ENCODE data around the gene POU2AF1.

POU2AF1 gene

DNA sequence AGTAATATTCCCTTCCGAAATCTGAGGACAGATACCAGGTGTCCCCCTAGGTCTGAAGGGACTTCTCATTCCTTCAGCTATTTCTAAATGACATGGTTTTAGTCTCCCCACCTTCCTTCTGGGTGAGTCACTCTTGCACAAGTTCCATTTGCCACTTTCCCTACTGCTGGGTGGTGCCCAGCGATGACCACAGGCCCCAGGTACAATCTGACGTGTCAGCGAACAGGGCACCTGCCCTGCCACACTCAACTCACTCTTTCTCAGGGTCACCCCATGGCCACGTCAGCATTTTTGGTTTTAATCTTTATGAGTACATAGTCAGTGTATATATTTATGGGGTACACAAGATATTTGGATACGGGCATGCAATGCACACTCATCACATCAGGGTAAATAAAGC lies 17.2 kb downstream of the POU2AF1 start:
- H3K4me3 ChIP-seq (ENCODE audit: low read length): no peak overlapping the region
- no peaks in the 10 kb centered on the region for H3K9me2 ChIP-seq (replicated peaks; ENCODE audit: insufficient read depth, low read length)
- no peak overlapping the region for H3K9ac ChIP-seq (ENCODE audit: low read length)
- H3K4me1 ChIP-seq (ENCODE audit: low read length): peaks cover 62% of the 10 kb centered on the region
- TF ChIP-seq, protein P1, sequence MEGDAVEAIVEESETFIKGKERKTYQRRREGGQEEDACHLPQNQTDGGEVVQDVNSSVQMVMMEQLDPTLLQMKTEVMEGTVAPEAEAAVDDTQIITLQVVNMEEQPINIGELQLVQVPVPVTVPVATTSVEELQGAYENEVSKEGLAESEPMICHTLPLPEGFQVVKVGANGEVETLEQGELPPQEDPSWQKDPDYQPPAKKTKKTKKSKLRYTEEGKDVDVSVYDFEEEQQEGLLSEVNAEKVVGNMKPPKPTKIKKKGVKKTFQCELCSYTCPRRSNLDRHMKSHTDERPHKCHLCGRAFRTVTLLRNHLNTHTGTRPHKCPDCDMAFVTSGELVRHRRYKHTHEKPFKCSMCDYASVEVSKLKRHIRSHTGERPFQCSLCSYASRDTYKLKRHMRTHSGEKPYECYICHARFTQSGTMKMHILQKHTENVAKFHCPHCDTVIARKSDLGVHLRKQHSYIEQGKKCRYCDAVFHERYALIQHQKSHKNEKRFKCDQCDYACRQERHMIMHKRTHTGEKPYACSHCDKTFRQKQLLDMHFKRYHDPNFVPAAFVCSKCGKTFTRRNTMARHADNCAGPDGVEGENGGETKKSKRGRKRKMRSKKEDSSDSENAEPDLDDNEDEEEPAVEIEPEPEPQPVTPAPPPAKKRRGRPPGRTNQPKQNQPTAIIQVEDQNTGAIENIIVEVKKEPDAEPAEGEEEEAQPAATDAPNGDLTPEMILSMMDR (IDR thresholded peaks at IDR 0.05; ENCODE audit: low read length): no peak
- no peak for TF ChIP-seq EZH2 (optimal IDR thresholded peaks at IDR 0.05; ENCODE audit: low read depth, low read length)
- no peak for TF ChIP-seq EZH2phosphoT487 (IDR thresholded peaks at IDR 0.05; ENCODE audit: low read length)
- peaks cover 100% of the 10 kb centered on the region for H3K79me2 ChIP-seq (ENCODE audit: low read length)
- H3F3A ChIP-seq (ENCODE audit: insufficient read depth, low read length): peaks cover 34% of the 10 kb centered on the region
- H3K4me2 ChIP-seq (ENCODE audit: low read depth, low read length): no peak overlapping the region
- peak overlapping the region; percentile 24; the same call in 1 of the 2 replicates for H3K27ac ChIP-seq (ENCODE audit: low read length)
- H3K9me3 ChIP-seq (replicated peaks; ENCODE audit: insufficient read depth, low read length): no peaks in the 10 kb centered on the region
- H3K36me3 ChIP-seq (replicated peaks; ENCODE audit: insufficient read depth, low read length): peaks cover 44% of the 10 kb centered on the region
- H3K27me3 ChIP-seq (replicated peaks; ENCODE audit: insufficient read depth, low read length): no peaks in the 10 kb centered on the region
- peak; percentile 55 for DNase-seq
- H2AFZ ChIP-seq (ENCODE audit: low read length): no peak overlapping the region
- H4K20me1 ChIP-seq (ENCODE audit: insufficient read depth, low read length): no peaks in the 10 kb centered on the region

DNA sequence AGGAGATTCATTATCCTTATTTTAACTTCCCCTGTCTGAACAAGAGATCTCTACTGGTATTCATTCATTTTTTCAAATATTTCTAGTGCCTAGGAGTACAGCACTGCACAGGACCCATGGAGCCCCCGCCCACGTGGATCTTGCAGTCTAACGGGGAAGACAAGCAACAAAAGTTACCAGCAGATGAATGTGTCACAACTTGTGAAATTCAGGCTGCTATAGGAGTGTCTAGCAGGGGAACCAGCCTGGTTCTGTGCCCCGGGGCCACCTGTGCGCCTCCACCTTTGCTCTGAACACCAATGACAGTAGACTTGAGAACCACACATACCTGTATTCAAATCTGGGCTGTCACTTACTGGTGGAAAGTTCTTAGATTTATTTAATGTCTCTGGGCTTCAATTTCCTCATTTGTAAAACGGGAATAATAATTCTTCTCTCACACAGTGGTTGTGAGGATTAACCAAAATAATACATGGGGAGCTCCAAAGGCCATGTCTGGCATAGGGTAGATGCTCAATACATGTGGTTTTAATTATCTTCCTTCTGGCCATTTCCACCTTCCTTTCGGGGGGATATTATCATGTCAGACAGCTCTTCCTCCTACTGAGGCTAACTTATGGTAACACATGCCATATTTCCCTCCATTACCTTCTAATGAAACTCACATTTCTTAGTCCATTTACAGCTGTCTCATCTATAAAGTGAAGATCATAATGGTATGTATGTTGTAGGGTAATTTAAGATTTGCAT lies 17.8 kb downstream of the POU2AF1 start:
- peak overlapping the region; percentile 24; the same call in 1 of the 2 replicates for H3K27ac ChIP-seq (ENCODE audit: low read length)
- H3K9ac ChIP-seq (ENCODE audit: low read length): no peak overlapping the region
- peaks cover 94% of the 10 kb centered on the region for H3K79me2 ChIP-seq (ENCODE audit: low read length)
- peaks cover 48% of the 10 kb centered on the region for H3K36me3 ChIP-seq (replicated peaks; ENCODE audit: insufficient read depth, low read length)
- peaks cover 55% of the 10 kb centered on the region for H3K4me1 ChIP-seq (ENCODE audit: low read length)
- TF ChIP-seq, protein P1 (IDR thresholded peaks at IDR 0.05; ENCODE audit: low read length): no peak
- TF ChIP-seq EZH2 (optimal IDR thresholded peaks at IDR 0.05; ENCODE audit: low read depth, low read length) (no peak), EZH2phosphoT487 (IDR thresholded peaks at IDR 0.05; ENCODE audit: low read length) (no peak)
- H3K27me3 ChIP-seq (replicated peaks; ENCODE audit: insufficient read depth, low read length): no peaks in the 10 kb centered on the region
- H3K4me3 ChIP-seq (ENCODE audit: low read length): no peak overlapping the region
- no peaks in the 10 kb centered on the region for H3K9me3 ChIP-seq (replicated peaks; ENCODE audit: insufficient read depth, low read length)
- no peak overlapping the region for H3K4me2 ChIP-seq (ENCODE audit: low read depth, low read length)
- no peaks in the 10 kb centered on the region for H3K9me2 ChIP-seq (replicated peaks; ENCODE audit: insufficient read depth, low read length)
- H2AFZ ChIP-seq (ENCODE audit: low read length): no peak overlapping the region
- peaks cover 32% of the 10 kb centered on the region for H3F3A ChIP-seq (ENCODE audit: insufficient read depth, low read length)
- DNase-seq: no peak
- no peaks in the 10 kb centered on the region for H4K20me1 ChIP-seq (ENCODE audit: insufficient read depth, low read length)

- Histone ChIP-seq H3K9ac (ENCODE audit: low read length) (no peak overlapping the region), H4K20me1 (ENCODE audit: insufficient read depth, low read length) (no peaks in the 10 kb centered on the region), H3K36me3 (replicated peaks; ENCODE audit: insufficient read depth, low read length) (peaks cover 42% of the 10 kb centered on the region), H3K27ac (ENCODE audit: low read length) (peak overlapping the region; percentile 20; the same call in 1 of the 2 replicates), H3F3A (ENCODE audit: insufficient read depth, low read length) (peaks cover 28% of the 10 kb centered on the region), H3K4me3 (ENCODE audit: low read length) (no peak overlapping the region), H3K4me2 (ENCODE audit: low read depth, low read length) (no peak overlapping the region), H2AFZ (ENCODE audit: low read length) (no peak overlapping the region), H3K9me2 (replicated peaks; ENCODE audit: insufficient read depth, low read length) (no peaks in the 10 kb centered on the region), H3K9me3 (replicated peaks; ENCODE audit: insufficient read depth, low read length) (no peaks in the 10 kb centered on the region), H3K79me2 (ENCODE audit: low read length) (peaks cover 91% of the 10 kb centered on the region), H3K27me3 (replicated peaks; ENCODE audit: insufficient read depth, low read length) (no peaks in the 10 kb centered on the region), H3K4me1 (ENCODE audit: low read length) (peaks cover 50% of the 10 kb centered on the region)
- no peak for TF ChIP-seq EZH2phosphoT487 (IDR thresholded peaks at IDR 0.05; ENCODE audit: low read length)
- no peak for TF ChIP-seq EZH2 (optimal IDR thresholded peaks at IDR 0.05; ENCODE audit: low read depth, low read length)
- TF ChIP-seq, protein P1 (IDR thresholded peaks at IDR 0.05; ENCODE audit: low read length): no peak
- DNase-seq: no peak
Observed at GRCh38 chr11:111360150-111361043, 18.7 kb downstream of the POU2AF1 start.

Data from MM.1S (cell line).